SK-MEL-5 (cell line): ENCODE data around the gene DNM1. TPM values are rescaled to one million over a fixed set of nuclear protein-coding genes. Genes with fewer than 3 reads are reported as not detected.

Experiments used
- DNase-seq: peaks from one replicate; pipeline ENCODE4 v3.0.0-alpha.2; 2016; ENCODE audit warnings: low read depth, low spot score
- in situ Hi-C: cut with HindIII; loops from 2 replicates; pipeline ENCODE4 v1.10.0; 2016; ENCODE audit warnings: low sequenced_read_pairs, high pct_unique_total_duplicates, low pct_unique_long_range_greater_than_20kb
- polyA plus RNA-seq, 2 experiments: library from polyadenylated mRNA; depleted of rRNA; stranded (reverse); fragments of >200 nt; gene quantifications; 2 replicates each; pipeline ENCODE4 v1.2.3, GENCODE V29; 2015
- total RNA-seq: library from RNA; depleted of rRNA; stranded (reverse); fragments of >200 nt; shearing (Covaris generic); gene quantifications from 2 replicates; pipeline ENCODE4 v1.2.3, GENCODE V29; 2014; rRNA removed

DNM1 gene
- 0.48 and 0.61 TPM in 2 replicates for total RNA-seq
- 0.85 and 0.98 TPM in 2 replicates for polyA plus RNA-seq (2015; cell fraction: cytosol; rRNA removed)
- polyA plus RNA-seq (2015; cell fraction: nucleus; rRNA removed) = 5.4 and 6.4 TPM in 2 replicates

GRCh38 chr9:128203024-128203706, at the start of gene DNM1:
Gene DNM1, plus strand, starts transcription at chr9:128203379. Its CDS starts 92 bp downstream, at chr9:128203471.
- in situ Hi-C loops = no loop called here
- peak; percentile 57 for DNase-seq

DNA sequence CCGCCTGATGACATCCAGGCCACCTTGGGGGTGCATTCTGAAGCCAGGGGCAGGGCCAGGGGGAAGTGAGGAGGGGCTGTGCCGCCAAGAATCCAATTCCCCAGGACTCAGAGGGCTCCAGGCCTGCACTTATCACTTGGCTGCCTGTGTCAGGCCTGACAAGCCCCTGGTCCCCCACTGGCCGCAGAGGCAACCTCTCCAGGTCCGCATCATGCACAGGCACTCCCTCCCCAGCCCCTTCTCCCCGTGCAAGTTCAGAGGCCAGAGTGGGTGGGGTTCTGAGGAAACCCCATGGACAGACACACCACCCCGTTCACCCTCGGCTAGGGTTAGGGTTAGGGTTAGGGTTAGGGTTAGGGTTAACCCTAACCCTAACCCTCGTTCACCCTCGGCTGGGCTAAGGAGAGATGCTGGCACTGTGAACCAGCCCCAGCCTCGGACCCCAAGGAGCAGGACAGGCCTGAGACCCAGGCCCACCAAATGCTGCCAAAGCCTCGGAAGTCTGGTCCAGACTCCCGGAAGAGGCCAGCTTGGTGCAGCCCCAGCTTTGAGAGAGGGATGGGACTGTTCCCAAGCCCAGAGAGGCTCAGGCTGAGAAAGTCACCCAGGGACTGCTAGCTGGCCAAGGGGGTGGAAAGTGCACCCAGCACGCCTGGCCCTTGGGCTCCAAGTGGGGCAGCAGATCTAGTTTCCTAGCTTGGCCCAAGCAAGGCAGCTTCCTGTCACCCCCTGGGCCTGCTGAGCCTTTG, 49.1 kb upstream of the DNM1 start:
- in situ Hi-C loops = no loop called here
- DNase-seq = no peak

DNA sequence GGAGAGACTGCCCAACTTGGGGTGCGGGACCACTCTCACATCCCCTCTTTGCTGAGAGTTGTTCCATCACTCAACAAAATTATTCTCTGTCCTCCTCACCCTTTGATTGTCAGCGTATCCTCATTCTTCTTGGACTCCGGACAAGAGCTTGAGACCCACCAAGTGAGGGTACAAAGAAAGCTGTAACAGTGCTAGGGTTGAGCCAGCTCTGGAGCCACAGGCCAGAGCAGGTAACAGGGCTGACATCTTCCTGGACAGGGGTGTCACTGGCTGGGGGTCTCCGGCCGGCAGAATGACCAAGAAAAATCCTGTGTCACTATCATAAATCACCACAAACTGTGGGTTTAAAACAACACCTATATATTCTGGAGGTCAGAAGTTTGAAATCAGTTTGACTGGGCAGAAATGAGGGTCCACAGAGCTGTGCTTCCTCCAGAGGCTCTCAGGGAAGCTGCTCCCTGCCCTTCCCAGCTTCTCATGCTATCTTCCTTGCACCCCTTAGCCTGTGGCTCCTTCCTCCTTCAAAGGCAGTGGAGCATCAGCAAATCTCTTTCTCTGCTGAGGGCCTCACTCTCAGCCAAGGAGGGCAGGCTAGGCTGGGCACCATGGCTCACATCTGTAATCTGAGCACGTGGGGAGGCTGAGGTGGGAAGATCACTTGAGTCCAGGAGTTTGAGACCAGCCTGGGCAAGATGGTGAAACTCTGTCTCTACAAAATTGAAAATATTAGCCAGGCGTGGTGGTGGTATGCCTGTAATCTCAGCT, 47.3 kb upstream of the DNM1 start:
- in situ Hi-C loops = no loop called here
- DNase-seq = no peak

DNA sequence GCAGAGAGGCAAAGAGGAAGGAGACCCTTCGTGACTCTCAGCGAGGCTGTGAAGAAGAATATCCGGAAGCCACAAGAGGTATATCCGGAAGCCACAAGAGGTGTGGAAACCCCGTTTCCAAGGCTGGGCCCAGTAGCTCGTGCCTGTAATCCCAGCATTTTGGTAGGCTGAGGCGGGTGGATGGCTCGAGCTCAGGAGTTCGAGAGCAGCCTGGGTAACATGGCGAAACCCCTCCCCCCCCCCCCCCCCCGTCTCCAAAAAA, 43.7 kb upstream of the DNM1 start:
- DNase-seq = no peak
- in situ Hi-C loops = no loop called here

DNA sequence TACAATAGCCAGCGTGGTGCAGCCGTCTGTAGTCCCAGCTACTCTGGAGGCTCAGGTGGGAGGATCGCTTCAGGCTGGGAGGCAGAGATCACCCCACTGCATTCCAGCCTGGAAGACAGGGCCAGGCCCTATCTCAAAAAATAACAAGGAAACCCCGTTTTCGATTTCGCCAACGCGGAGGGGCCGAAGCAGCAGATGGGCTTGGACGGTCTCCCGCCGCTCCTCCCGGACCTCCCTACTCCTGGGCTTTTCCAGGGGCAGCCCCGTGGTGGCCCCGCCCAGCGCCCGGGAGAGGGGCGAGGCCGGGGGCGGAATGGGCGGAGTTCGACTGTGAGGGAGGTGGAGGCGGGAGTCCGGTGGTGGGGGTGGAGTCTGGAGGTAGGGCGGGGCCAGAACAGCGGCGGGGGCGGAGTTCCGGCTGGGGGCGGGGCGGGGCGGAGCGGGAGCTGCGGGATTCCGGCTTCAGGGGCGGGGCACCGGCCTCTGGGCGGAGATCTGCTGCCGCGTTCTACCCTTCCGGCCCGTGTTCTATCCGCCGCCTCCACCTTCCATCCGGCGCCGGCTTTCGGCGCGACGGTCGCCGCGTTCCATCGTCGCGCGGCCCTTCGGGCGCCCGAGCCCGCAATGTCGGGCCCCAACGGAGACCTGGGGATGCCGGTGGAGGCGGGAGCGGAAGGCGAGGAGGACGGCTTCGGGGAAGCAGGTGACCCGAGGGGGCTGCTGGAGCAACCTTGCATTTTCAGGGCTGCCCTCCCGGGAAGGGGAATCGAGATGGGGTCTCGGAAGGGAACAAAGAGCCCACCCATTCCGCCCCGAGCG, 43.2 kb upstream of the DNM1 start, which contains the start of gene BBLN:
Gene BBLN, plus strand, starts transcription at position 482 of the 819 bp plus-strand sequence. Its CDS starts 143 bp downstream, at position 625.
- DNase-seq = peak; percentile 93
- in situ Hi-C loops = no loop called here

DNA sequence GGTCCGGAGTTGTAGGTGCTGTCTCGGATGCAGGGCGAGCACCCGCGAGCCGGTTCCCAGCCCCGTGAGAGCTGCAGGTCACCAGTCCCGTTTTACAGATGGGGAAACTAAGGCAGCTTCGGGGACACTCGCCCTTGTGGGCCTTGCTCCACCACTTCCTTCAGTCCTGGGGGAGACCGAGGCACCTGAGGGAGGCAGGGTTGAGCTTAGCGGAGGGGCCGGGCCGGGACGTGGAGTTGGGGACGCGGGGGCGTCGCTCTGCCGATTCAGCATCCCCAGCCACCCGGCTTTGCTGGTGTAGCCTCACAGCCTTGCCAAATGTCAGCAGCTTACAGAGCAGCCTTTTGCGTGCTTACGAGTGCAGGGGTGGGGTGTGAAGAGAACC, 42.6 kb upstream of the DNM1 start:
- in situ Hi-C loops = no loop called here
- peak; percentile 32 for DNase-seq

DNA sequence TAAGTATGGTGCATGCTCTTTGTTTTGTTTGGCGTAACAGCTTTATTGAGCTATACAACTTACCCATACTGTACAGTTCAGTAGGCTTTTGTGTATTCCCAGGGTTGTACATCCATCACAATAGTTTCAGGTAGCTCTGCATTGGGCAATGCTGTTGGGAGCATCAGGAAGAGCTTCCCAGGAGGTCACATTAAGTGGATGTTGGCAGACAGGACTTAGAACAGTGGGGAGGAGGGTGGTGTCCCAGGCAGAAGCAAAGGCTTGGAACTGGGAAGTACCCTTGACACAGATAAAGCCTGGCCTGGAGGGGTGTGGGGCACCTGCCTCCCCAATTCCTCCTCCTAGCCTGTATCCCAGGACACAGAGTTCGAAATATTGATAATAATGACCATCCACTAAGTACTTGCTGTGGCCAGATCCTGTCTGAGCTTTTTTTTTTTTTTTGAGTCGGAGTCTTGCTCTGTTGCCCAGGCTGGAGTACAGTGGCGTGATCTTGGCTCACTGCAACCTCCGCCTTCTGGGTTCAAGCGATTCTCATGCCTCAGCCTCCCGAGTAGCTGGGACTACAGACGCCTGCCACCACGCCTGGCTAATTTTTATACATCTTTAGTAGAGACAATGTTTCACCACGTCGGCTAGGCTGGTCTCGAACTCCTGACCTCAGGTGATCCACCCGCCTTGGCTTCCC, 41.8 kb upstream of the DNM1 start:
- no peak for DNase-seq
- in situ Hi-C loops = no loop called here

DNA sequence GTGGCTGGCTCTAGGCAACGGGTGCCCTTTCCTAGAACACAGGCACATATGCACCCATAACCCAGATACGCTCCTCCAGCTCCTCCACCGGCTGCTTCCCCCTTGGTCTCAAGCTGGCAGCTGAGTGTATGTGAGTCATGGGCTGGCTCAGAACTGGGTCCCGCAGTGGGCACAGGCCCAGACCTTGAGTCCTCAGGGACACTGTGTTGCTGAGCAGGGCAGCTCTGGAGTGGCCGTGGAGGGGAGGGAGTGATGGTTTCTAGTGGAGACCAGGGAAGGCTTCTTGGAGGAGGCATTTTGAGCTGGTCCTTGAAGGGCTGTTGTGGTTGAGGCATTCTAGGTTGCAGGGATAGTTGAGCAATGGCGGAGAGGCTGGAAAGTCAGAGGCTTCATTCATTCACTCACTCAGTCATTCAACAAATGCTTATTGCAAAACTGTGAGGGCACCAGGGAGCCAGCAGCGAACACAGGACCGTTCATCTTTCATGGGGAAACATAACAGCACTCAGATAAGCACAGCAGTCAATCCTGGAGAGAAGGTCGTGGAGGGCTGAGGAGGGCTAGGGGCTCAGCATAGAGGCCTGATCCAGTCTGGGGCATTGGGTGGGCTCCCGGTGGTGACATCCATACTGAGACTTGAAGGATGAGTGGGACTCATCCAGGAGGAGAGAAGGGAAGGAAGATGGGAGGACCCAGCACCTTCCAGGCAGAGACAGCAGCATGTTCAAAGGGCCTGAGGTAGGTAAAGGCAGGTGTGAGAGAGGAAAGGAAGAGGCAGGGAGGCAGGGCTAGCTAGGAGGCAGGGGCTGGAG, 40.8 kb upstream of the DNM1 start:
- in situ Hi-C loops = no loop called here
- no peak for DNase-seq

DNA sequence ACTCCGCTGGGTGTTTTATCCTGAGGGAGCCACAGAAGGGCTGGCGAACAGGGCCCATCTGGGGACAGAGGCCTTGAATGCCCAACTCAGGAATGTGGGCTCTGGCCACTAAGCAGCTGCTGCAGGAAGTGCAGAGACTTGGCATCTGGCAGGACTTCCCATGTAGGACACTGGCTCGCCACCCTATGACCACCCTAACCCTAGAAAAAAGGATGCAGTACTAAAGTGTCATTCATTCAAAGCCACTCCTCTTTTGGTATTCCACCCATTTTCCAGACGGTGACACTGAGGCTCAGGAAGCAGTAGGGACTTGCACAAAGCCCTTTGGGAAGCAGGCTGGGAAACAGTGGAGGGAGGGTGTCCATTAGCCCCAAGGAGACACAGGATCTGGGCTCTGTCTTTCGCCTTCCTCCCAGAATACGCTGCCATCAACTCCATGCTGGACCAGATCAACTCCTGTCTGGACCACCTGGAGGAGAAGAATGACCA, 40.1 kb upstream of the DNM1 start:
- in situ Hi-C loops = no loop called here
- no peak for DNase-seq

- no peak for DNase-seq
Observed at GRCh38 chr9:128163523-128164306, 39.5 kb upstream of the DNM1 start.

GRCh38 chr9:128164307-128164885, 38.8 kb upstream of the DNM1 start:
- DNase-seq = no peak
- in situ Hi-C loops = no loop called here

More at GRCh38 chr9:128163523-128164306, 39.5 kb upstream of the DNM1 start:
- in situ Hi-C loops = no loop called here

DNA sequence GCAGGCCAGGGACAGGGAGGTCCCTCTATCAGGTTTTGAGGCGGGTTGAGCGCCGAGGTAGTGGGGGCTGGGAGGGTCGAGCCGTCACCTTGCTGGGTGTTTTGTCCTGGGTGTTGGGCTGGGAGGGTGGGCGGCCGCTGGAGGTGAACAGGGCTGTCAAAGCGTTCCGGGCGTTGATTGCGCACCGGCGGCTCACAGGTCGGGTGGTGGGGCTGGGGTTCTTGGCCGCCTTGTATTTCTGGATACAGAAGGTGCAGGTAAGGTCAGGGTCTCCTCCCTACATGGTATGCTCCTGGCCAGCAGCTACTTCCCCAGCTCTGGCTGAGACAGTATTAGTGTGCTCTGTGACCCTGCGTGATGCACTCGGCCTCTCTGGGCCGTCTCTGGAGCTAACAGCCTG, 37.0 kb upstream of the DNM1 start:
- in situ Hi-C loops = no loop called here
- no peak for DNase-seq

- DNase-seq = no peak
- in situ Hi-C loops = no loop called here
Observed at GRCh38 chr9:128167209-128167608, 36.0 kb upstream of the DNM1 start.

DNA sequence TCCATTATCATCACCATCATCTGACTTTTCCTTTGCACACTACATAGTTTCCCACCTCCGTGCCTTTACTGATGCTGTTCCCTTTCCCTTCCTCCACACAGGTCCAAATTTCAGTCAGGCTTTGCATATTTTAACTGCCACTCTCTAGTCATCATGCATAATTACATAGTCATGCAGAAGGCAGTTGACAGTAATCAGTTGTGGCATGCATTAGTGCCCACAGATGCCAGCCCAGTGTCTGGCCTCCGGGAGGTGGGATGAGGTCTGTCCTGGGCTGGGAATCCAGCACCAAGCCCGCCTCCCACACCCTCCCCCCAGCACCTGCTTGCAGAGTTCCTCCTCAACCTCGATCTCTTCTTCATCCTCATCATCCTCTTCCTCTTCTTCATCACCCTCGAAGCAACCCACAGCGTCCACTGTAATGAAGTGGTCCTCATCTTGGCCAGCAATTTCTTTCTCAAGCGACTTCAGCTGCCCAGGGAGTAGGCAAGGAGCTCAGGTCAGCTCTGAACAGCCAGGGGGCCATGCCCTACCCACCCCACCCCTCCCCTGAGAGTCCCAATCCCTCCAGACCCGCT, 34.4 kb upstream of the DNM1 start:
- DNase-seq = no peak
- in situ Hi-C loops = no loop called here

GRCh38 chr9:128169492-128169891, 33.7 kb upstream of the DNM1 start:
- DNase-seq = no peak

More at GRCh38 chr9:128169492-128169891, 33.7 kb upstream of the DNM1 start:
- in situ Hi-C loops = no loop called here
